ENCODE data around the gene AP2A1. TPM values are rescaled to one million over a fixed set of nuclear protein-coding genes. Genes with fewer than 3 reads are reported as not detected.

The AP2A1 gene
- total RNA-seq, 1 donor from 2014 or later = 96.7 TPM

GRCh38 chr19:49854378-49855263, 87.8 kb downstream of the AP2A1 start:
- DNase-seq (ENCODE audit: low read depth, low spot score) = no peak
- peaks cover 2% of the 10 kb centered on the region for H3K9me3 Mint-ChIP-seq
- TF ChIP-seq CTCF (conservative IDR thresholded peaks at IDR 0.05) = no peak
- H3K4me3 Mint-ChIP-seq = peak overlapping the region; percentile 93
- H3K27me3 Mint-ChIP-seq (ENCODE audit: low read depth) = peaks cover 29% of the 10 kb centered on the region
- peaks cover 26% of the 10 kb centered on the region for H3K4me1 Mint-ChIP-seq
- peaks cover 16% of the 10 kb centered on the region for H3K36me3 Mint-ChIP-seq (ENCODE audit: low read depth)
- H3K27ac Mint-ChIP-seq (ENCODE audit: unreplicated experiment) = no peak overlapping the region

- H3K27ac Mint-ChIP-seq (ENCODE audit: unreplicated experiment) = peak overlapping the region; percentile 75
- peak overlapping the region; percentile 83 for H3K4me3 Mint-ChIP-seq
- DNase-seq (ENCODE audit: low read depth, low spot score) = no peak
- peaks cover 19% of the 10 kb centered on the region for H3K4me1 Mint-ChIP-seq
- TF ChIP-seq CTCF (conservative IDR thresholded peaks at IDR 0.05) = no peak
- H3K9me3 Mint-ChIP-seq = no peaks in the 10 kb centered on the region
- H3K36me3 Mint-ChIP-seq (ENCODE audit: low read depth) = peaks cover 10% of the 10 kb centered on the region
- peaks cover 31% of the 10 kb centered on the region for H3K27me3 Mint-ChIP-seq (ENCODE audit: low read depth)
These were observed 88.5 kb downstream of the AP2A1 start for GRCh38 chr19:49855277-49855675.

GRCh38 chr19:49855676-49856573, 89.1 kb downstream of the AP2A1 start:
- Mint-ChIP-seq H3K36me3 (ENCODE audit: low read depth) (peaks cover 9% of the 10 kb centered on the region), H3K4me3 (peak overlapping the region; percentile 83), H3K27me3 (ENCODE audit: low read depth) (peaks cover 30% of the 10 kb centered on the region), H3K9me3 (no peaks in the 10 kb centered on the region), H3K27ac (ENCODE audit: unreplicated experiment) (peak overlapping the region; percentile 78), H3K4me1 (peaks cover 20% of the 10 kb centered on the region)
- no peak for TF ChIP-seq CTCF (conservative IDR thresholded peaks at IDR 0.05)
- no peak for DNase-seq (ENCODE audit: low read depth, low spot score)

- H3K27ac Mint-ChIP-seq (ENCODE audit: unreplicated experiment) = no peak overlapping the region
- peaks cover 11% of the 10 kb centered on the region for H3K36me3 Mint-ChIP-seq (ENCODE audit: low read depth)
- no peaks in the 10 kb centered on the region for H3K9me3 Mint-ChIP-seq
- no peak for DNase-seq (ENCODE audit: low read depth, low spot score)
- peak overlapping the region; percentile 83 for H3K4me3 Mint-ChIP-seq
- no peak for TF ChIP-seq CTCF (conservative IDR thresholded peaks at IDR 0.05)
- peaks cover 33% of the 10 kb centered on the region for H3K27me3 Mint-ChIP-seq (ENCODE audit: low read depth)
- H3K4me1 Mint-ChIP-seq = peaks cover 23% of the 10 kb centered on the region
These were observed 89.8 kb downstream of the AP2A1 start for GRCh38 chr19:49856574-49857021.

Small RNA genes lying within 50 kb of the gene (microRNA-seq; reads per million reads assigned to microRNA genes)
- gene MIR4749 (21.3 reads per million, percentile 35 among the genes with 10 or more reads in this experiment), gene MIR6799 (3.6 reads per million), gene MIR6800 (8.3 reads per million, percentile 13 among the genes with 10 or more reads in this experiment)

Other genes starting within 250 kb of the AP2A1 start
- gene RCN3, start 239.0 kb upstream of the AP2A1 start, total RNA-seq = 7.7 and 8.8 TPM in 2 replicates
- gene NOSIP, start 186.4 kb upstream of the AP2A1 start, total RNA-seq = 70.2 and 74.1 TPM in 2 replicates
- 1.0 and 1.3 TPM in 2 replicates for gene PRRG2, start 185.7 kb upstream of the AP2A1 start, total RNA-seq
- 51.7 and 53.7 TPM in 2 replicates for gene PRR12, start 175.8 kb upstream of the AP2A1 start, total RNA-seq
- gene RRAS, start 126.9 kb upstream of the AP2A1 start, total RNA-seq = 1.2 and 2.3 TPM in 2 replicates
- 89.6 and 91.9 TPM in 2 replicates for gene SCAF1, start 124.8 kb upstream of the AP2A1 start, total RNA-seq
- 70.0 and 76.0 TPM in 2 replicates for gene IRF3, start 101.1 kb upstream of the AP2A1 start, total RNA-seq
- 92.4 and 99.5 TPM in 2 replicates for gene BCL2L12, start 101.1 kb upstream of the AP2A1 start, total RNA-seq
- gene PRMT1, start 89.7 kb upstream of the AP2A1 start, total RNA-seq = 454 and 470 TPM in 2 replicates
- 11.8 TPM in 2 replicates for gene ADM5, start 77.4 kb upstream of the AP2A1 start, total RNA-seq
- gene CPT1C, start 75.9 kb upstream of the AP2A1 start, total RNA-seq = 87.7 and 96.1 TPM in 2 replicates
- not detected in 2 replicates for gene TSKS, start 3.7 kb upstream of the AP2A1 start, total RNA-seq
- 37.5 and 38.0 TPM in 2 replicates for gene FUZ, start 46.3 kb downstream of the AP2A1 start, total RNA-seq
- gene MED25, start 51.3 kb downstream of the AP2A1 start, total RNA-seq = 80.8 and 85.4 TPM in 2 replicates
- 453 and 466 TPM in 2 replicates for gene PTOV1, start 84.2 kb downstream of the AP2A1 start, total RNA-seq
- gene PNKP, start 100.6 kb downstream of the AP2A1 start, total RNA-seq = 131 and 135 TPM in 2 replicates
- gene AKT1S1, start 110.4 kb downstream of the AP2A1 start, total RNA-seq = 38.6 and 39.6 TPM in 2 replicates
- gene TBC1D17, start 110.7 kb downstream of the AP2A1 start, total RNA-seq = 30.5 and 34.5 TPM in 2 replicates
- 0.12 and 0.41 TPM in 2 replicates for gene IL4I1, start 129.9 kb downstream of the AP2A1 start, total RNA-seq
- gene ATF5, start 162.2 kb downstream of the AP2A1 start, total RNA-seq = 23.4 and 24.2 TPM in 2 replicates
- gene NUP62, start 162.5 kb downstream of the AP2A1 start, total RNA-seq = 127 and 141 TPM in 2 replicates
- not detected in 2 replicates for gene SIGLEC11, start 194.2 kb downstream of the AP2A1 start, total RNA-seq

Measured in neural crest cell (in vitro differentiated cells).